Ecto neural progenitor cell (in vitro differentiated cells): Measurements from ENCODE around the gene PLCL2.

Experiments
- DNase-seq: peaks from one replicate; pipeline ENCODE4 v3.0.0-alpha.2; 2018; ENCODE audit warnings: low spot score

PLCL2 gene

DNA sequence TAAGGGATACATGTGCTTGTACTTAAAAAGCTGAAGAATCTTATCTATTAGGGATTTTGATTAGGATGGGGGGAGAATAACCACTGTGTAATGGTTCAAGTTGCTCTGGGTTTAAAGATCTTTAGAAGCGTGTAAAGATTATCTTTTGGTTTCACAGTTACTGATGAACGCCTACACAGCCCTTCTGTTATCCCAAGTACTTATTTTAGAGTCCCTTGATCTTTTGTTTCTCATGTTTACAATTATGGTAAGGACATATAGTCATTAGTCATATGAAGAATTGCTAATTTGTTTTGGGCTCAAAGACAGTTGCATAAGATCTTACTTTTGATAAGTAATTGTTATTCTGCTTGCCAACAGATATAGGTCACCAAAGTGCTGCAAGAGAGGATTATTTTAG is 160.1 kb downstream of the PLCL2 start:
- no peak for DNase-seq

DNA sequence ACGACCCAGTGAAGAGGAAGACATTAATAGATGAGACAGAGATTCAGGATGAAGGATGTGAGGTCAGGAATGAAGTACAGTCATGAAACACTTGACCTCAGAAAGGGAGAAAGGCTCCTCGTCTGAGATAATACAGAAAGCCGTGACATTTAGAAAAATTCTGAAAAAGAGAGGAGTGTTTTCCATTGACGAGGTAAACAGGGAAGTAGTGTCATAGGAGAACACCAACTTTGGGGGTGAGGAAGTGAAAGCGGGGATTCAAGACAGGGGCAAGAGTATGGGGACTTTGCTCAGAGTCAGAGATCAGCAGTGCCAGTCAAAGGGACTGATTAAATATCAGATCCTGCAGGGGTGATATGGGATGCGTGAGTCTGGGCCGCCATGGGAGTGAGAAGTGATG is 160.9 kb downstream of the PLCL2 start:
- no peak for DNase-seq

DNA sequence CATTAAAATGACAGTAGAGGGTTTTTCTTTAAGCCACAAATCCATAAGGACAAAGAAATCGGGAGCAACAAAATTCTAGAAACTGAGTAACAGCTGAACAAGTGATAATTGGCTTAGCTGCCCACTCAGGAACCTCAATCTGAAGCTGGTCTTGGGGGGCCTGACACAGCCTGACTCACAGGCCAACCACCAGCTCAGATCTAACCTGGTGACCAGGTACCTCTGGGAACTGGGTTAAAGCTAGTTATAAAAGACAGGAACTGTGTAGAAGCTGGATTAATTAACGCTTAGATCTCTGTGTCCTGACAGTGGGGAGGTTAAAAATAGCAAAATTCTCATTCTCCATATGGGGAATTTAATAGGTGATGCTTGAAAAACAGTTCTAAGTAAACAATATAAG is 161.9 kb downstream of the PLCL2 start:
- no peak for DNase-seq

DNA sequence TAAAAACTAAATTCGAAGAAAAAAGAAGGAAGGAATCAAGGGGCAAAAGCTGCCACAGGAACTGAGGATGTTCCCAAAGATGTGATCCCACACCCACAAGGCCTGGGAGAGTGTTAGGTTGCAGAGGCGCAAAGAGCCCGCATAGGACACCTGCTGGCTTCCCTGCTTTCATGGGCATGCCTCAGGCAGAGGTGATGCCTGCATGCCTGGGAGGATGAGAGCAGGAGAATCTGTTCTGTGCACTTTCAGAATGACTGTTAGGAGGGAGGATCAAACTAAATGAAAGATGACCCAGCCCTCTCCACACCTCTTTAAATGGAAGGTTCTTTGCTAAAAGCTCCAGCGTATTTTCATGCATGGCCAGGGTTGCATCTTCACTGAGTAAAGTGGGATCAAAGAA is 162.4 kb downstream of the PLCL2 start:
- DNase-seq, result no peak

DNA sequence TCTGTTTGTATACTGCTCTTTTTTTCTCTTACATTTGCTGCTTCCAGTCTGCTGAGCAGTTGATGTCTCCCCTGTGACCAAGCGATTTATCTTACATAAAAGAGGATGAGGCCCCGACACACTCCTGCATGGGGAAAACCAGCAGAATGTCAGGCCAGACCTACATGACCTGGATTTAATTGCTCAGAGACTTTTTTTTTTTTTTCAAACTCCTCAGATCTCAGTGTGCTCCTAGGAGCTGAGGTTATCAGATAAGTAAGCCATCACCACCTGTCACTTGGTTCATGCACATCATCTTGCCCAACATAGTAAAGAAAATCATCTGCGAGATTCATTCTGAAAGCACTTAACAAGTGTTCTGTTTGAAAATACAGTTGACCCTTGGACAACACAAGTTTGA is 163.1 kb downstream of the PLCL2 start:
- DNase-seq, result no peak

DNA sequence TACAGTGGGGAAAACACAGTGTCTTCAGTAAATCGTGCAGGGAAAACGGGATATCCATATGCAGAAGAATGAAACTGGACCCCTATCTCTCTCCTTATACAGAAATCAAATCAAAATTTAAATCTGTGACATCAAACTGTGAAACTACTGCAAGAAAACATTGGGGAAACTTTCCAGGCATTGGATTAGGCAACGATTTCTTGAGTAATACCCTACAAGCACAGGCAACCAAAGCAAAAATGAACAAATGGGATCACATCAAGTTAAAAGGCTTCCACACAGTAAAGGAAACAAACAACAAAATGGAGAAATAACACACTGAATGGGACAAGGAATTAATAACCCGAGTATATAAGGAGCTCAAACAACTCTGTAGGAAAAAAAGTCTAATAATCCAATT is 165.3 kb downstream of the PLCL2 start:
- no peak for DNase-seq

DNA sequence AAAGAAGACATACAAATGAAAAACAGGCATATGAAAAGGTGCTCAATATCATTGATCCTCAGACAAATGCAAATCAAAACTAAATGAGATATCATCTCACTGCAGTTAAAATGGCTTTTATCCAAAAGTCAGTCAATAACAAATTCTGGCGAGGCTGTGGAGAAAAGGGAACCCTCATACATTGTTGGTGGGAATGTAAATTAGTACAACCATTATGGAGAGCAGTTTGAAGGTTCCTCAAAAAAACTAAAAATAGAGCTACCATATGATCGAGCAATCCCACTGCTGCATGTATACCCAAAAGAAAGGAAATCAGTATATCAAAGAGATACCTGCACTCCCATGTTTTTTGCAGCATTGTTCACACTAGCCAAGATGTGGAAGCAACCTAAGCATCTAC is 165.8 kb downstream of the PLCL2 start:
- no peak for DNase-seq

DNA sequence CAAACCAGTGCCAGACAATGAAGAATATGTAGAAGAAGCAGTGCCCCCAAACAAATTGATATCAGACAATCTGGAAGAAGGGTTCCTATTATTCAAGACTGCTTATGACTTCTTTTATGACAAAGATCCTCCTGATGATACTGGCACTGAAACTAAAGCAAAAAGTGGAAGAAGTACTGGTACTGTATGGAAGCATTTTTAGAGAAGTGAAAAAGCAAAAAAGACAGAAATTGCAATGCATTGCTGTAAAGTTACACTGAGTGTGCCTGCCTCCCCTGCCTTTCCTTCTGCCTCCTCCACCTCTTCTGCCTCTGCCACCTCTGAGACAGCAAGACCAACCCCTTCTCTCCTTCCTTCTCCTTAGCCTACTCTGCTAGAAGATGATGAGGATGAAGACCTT is 167.6 kb downstream of the PLCL2 start:
- DNase-seq, result no peak

DNA sequence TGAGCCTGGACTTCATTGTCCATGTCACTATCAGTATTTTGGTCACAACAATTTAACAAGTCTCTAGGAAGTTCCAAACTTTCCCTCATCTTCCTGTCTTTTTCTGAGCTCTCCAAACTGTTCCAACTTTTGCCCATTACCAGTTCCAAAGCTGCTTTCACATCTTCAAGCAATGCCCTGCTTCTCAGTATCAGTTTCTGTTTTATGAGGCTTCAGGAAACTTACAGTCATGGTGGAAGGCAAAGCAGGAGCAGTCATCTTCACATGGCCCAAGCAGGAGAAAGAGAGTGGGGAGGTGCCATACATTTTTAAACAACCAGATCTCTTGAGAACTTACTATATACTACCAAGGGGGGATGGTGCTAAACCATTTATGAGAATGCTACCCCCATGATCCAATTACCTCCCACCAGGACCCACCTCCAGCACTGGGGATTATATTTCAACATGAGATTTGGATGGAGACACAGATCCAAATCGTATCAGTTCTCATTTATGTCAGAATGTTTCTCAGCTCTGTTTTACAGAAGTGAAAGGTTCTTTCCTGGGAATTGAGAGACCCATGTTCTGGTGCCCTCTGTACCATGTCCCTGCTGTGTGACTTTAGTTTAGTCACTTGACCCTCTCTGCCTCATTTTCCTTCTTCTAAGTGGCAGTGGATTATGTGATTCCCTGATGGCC is 169.7 kb downstream of the PLCL2 start:
- DNase-seq, result no peak

DNA sequence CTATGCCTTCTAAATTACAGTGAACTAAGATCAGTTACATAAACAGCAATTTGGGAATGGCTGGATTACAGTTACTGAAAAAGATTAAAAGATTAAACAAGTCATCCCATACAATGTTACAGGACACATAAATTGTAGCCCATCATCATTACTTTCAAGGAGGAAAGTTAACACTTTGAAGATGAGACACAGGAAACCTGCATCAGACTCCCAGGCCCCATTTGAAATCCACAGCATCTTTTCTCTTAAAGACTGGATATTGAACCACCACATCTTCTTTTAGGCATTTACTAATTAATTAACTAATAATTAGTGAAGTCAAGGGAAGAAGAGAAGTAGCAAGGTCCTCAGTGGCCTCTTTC is 170.2 kb downstream of the PLCL2 start:
- DNase-seq, result no peak

DNA sequence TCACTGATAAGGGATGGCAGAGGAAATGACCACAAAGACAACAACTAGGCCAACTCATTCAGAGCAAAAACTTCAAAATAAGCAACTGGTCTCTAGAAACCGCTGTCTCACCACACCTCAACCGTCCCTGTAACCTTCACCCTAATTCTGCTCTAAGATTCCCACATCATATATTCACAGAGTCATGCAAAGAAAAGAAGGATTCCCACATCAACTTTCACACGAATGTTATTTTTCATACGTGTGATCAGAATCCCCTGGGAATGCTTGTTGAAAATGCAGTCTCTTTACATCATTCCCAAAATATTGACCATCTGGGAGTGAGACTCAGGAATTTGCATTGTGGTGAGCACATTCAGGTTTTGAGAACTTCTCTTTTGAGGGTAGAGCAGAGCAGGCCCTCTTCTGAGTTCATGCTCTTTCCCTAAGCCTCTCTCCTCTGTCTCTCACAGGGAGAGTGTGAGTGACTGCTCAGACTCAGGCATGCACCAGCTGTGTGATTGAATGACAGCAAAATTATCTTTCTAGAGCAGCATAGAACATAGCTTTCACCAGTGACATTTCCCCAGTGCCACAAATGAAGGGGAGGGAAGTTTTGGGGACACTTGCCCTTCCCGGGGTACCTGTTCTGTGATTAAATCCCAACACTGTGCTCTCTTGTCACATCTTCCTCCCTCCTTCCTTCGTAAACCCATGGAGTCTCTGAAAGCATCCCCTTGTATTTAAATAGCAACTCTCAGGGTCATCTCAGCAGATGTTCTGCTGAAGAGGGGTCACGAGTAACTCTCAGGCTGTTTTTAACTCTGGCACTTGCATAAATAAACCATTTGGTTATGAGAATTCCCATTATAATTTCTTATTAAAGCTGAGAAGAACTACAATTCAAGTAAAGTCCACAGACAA is 170.9 kb downstream of the PLCL2 start:
- DNase-seq, result no peak

DNA sequence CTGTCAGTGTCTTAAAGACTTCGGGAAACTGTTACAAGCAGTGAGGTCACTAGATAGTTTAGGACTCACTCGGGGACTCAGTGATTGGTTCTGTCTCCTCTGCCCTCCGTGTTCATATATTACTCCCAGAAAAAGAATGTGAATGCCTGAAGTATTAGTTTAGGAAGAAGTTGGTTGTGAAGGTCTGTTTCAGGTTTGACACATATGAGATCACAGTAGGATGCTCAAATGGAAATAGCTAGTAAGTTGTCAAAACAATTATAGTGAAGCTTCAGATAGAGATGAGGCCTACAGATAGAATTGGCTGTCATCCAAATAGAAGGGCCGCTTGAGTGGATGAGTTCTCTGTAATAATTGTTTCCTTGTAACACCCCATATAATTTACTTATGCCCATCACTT is 172.6 kb downstream of the PLCL2 start:
- no peak for DNase-seq

DNA sequence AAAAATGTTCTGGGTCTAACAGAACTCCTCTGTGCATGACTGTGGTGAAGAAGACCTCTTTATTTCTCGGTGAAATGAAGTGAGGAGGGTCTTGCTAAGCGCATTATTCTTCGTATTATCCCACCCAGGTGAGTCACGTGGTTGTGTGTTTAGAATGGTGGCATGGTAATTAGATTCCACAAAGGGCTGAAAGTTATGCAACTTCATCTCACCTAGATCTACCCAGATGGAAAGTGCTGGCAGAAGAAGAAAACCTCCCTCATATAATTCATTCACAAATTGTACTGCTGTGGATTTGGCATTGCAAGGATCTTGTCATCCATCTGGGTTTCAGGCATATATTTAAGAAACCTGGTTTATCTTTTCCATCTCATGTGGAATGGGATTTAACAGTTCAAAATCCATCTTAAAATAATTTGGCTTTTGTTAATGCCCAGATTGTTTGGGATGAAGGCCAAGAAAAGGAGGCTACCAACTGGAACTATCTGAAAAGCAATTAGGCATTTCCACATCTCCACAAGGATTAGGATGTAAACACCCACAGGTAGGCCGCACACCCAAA is 175.3 kb downstream of the PLCL2 start:
- DNase-seq, result no peak

DNA sequence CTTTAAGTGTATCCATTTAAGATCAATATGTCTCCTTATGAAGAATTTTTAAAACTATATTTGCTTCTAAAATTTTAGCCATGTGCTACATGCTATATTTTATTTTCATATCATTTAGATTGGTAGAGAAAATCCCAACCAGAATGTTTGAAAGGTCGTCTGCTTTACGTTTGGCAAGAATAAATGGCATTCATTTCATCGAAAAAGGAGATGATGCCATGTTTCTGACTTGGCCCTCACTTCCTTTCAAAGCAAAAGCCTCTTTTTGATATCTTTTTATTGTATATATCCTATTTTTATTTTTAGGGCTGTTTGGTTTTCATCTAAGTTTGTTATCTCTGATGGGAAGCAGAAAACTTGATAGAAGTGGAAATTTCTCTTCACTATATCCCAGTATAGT is 176.2 kb downstream of the PLCL2 start:
- DNase-seq, result no peak

DNA sequence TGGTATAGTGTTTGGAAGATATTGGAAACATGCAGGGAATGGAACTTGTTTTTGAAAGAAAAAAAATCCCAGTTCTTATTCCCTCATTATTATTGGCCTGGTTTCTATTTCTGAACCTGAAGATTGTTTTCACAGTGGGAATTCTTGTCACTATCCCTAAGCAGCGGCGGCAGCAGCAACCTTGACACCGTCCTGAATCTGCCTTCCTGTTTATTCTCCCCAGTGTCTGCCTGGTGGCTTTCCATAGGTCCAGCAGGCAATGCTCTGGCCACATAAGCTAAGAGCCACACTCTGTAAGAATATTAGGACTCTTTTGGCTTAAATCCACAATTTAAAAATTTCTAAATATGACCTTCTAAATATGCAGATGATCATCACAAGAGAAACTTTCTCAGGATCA is 178.0 kb downstream of the PLCL2 start:
- no peak for DNase-seq

DNA sequence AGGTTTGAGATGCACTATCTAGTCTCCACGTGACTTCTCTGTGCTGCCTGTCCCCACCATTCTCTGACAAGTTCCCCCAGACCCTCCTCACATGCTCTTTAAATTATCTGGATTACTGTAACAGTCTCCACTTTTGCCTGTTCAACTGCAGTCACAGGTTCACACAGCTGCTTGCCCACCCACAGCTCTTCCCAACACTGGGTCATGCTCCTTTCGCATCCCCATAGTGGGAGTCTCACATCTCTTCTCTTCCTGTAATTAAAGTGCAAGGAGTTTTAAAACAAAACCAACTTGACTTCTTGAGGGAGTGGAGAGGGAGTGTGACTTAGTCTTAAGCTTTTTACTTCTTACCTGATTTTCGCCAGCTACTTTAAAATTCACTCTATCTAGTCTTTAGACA is 178.8 kb downstream of the PLCL2 start:
- no peak for DNase-seq

DNA sequence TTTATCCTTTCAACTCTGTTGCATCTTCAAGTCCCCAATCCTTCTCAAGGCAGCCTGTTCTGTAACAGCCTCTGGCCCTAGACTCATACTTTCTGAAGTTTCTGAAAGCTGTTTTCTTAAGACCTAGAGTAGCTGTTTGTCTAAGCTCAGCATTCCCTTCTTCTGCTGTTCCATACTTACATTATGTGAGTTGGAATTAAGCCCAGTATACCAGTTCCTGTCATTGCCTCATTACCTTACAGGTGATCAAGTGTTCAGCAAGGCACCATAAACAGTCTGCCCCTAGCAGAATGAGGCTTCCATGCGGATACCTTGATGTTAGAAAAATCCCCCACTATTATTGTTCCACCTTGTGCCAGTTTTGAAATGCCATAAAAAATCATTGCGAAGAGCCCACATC is 180.6 kb downstream of the PLCL2 start:
- no peak for DNase-seq

DNA sequence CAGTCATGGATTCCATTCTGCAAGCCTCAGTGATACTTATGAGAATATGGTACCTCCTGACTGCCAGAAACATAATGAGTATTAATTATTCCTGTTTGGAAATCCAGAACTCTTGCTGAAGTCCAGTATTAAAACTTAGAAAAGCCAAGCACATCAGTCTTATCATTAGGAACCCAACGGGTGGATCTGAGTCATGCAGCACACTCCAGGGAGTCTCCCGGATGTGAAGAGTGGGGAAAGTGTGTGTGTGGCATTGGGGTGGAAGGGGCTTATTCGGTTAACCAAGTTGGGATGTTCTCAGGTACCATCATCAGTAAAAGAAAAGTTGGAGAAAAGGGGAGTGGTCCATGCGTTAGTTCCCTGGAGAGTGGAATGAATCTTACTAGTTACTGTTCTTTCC is 181.1 kb downstream of the PLCL2 start:
- no peak for DNase-seq

DNA sequence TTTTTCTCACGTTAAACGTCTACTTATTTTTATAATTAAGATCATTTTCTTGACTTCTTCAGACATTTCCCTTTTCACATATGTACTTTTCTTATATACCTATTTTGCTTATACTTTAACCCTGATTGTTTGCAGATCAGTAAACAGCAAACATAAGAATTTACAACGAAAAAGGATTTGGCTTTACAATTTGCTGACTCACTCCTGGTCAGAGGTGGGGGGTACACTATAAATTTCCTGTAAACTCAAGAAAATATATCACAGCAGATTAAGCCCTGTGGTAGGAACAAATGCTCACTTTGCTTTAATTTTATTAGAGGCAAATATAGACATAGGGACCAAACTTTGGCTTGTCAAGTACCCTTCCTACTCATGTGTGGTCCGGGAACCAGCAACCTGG is 185.0 kb downstream of the PLCL2 start:
- no peak for DNase-seq

DNA sequence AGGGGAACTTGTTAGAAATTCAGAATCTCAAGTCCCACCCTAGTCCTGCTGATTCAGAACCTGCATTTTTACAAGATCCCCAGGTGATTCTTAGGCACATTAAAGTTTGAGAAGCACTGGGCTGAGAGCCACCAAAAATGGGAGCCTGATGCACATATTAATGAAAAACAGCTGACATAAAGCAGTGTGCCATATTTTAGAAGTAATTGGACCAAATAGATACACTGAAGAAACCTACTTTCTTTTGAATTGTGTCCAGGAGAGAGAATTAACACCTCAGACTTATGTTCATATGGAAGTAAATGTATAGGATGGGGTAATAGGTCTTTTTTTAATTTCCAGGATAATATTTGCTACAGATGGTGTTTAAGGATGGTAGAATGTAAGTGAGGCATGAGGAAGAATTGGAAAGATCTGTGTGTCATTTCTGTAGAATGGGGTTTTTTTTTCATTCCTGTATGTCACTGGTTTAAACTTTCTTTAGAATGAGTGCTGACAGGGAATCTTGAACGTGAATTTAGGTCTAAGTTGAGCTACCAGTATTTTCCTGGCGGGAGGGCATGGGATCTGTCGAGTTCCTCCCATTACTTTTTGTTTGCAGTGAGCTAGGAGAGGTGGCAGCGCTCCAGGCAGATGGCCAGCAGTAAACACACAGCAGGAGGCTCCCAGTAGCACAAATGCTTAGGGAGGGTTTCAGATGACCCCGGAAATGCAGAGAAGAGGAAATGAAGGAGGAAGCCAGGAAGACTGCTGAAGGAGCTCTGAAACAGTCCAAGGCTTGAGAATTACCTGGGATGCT is 185.6 kb downstream of the PLCL2 start:
- DNase-seq, result no peak

DNA sequence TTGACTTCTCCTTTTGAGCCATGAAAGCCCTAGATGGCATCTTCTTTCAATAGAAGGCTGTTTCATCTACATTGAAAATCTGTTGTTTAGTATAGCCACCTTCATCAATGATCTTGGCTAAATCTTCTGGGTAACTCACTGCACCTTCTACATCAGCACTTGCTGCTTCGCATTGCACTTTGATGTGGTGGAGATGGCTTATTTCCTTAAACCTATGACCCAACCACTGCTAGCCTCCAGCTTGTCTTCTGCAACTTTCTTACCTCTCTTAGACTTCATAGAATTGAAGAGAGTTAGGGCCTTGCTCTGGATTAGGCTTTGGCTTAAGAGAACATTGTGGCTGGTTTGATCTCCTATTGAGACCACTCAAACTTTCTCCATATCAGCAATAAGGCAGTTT is 189.8 kb downstream of the PLCL2 start:
- no peak for DNase-seq

DNA sequence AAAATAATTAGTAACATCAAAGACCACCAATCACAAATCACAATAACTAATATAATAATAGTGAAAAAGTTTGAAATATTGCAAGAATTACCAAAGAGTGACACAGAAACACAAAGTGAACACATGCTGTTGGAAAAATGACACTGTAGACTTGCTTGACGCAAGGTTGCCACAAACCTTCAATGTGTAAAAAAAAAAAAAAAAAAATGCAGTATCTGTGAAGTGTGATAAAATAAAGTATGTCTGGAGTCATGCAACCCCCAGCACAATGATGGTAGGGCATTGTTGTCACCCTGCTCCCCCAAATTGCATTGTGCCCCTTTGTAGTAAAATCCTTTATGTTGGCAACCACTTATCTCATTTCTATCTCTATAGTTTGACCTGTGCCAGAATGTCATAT is 190.6 kb downstream of the PLCL2 start:
- DNase-seq, result no peak

DNA sequence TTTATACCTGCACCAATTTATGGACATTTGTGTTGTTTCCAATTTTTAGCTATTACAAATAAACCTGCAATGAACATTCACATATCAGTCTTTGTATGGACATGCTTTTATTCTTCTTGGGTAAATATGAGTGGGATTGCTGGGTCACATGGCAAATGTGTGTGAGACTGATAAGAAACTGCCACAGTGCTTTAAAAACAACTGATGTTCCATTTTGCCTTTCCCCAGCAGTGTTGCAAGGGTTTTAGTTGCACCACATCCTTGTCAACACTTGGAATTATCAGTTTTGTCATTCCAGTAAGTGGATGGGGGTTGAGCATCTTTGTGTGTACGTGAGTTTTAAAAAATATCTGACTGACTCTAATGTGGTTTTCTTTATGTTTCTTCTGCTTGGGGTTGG is 191.2 kb downstream of the PLCL2 start:
- DNase-seq, result no peak
